SH-SY5Y (cell line): ENCODE measurements around the gene TRAPPC2L.

ENCODE experiments used
- GATA2 ChIP-seq: IDR thresholded peaks from 2 replicates; pipeline ENCODE4 v1.6.1; 2011; ENCODE audit warnings: mild to moderate bottlenecking, low read depth, low read length
- GATA3 ChIP-seq: IDR thresholded peaks from 2 replicates; pipeline ENCODE4 v1.6.1; 2011; ENCODE audit warnings: low read depth, mild to moderate bottlenecking, low read length, moderate library complexity

DNA sequence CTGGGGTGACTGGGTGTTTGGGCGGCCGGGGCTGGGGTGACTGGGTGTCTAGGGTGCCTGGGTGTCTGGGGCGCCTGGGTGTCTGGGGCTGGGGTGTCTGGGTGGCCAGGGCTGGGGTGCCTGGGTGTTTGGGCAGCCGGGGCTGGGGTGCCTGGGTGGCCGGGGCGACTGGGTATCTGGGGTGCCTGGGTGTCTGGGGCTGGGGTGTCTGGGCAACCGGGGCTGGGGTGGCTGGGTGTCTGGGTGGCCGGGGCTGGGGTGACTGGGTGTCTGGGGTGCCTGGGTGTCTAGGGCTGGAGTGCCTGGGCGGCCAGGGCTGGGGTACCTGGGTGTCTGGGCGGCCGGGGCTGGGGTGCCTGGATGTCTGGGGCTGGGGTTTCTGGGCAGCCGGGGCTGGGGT is 31.8 kb upstream of the TRAPPC2L start:
- TF ChIP-seq GATA2, result no peak
- TF ChIP-seq GATA3, result no peak
